GM12878 (cell line): Measurements from ENCODE around the gene ITK. TPM values are rescaled to one million over a fixed set of nuclear protein-coding genes. Genes with fewer than 3 reads are reported as not detected.

Source experiments
- ATAC-seq: fragments of 200-7000 bp; cut with Tn5 transposase; 3 replicates; pipeline ENCODE4 v1.9.1; 2020; ENCODE audit warnings: mild to moderate bottlenecking, moderate library complexity
- BruUV-seq: library from RNA; stranded (reverse); fragments of 400-500 nt; replicated peaks from 2 replicates; lab custom pipeline; 2021; lab: Mats Ljungman, UMichigan
- CTCF ChIA-PET: fragments of 300-600 bp; sonication (Branson Sonifier 250); formaldehyde crosslinking; extraction: SDS; loops from one replicate; lab custom pipeline; 2021; ENCODE audit warnings: inconsistent platforms; lab: Yijun Ruan, JAX
- POLR2A ChIA-PET: fragments of 350-600 bp; formaldehyde crosslinking; extraction: SDS; loops from one replicate; lab custom pipeline; 2021; ENCODE audit warnings: inconsistent platforms; lab: Charles Lee
- RAD21 ChIA-PET: fragments of 300-600 bp; sonication (Branson Sonifier 250); formaldehyde crosslinking; loops from one replicate; lab custom pipeline; 2023; ENCODE audit warnings: antibody characterized with exemption; ENCODE audit not compliant: unreplicated experiment; lab: Charles Lee
- SMC1A ChIA-PET: fragments of 300-600 bp; sonication (Branson Sonifier 250); formaldehyde crosslinking; loops from one replicate; lab custom pipeline; 2023; ENCODE audit not compliant: unreplicated experiment, uncharacterized antibody; lab: Charles Lee
- DNase-seq: peaks from one replicate; pipeline ENCODE4 v3.0.0-alpha.2; 2011; ENCODE audit warnings: low read depth, low spot score
- FAIRE-seq: peaks from 3 replicates; lab custom pipeline; 2011; peaks lifted over from hg19 to GRCh38; lab: Jason Lieb, UNC
- H2AFZ ChIP-seq: 2 replicates; pipeline ENCODE4 v1.6.0; 2011; ENCODE audit warnings: low read depth, low read length, control low read depth; ENCODE audit not compliant: control insufficient read depth
- H3K27ac ChIP-seq: 2 replicates; pipeline ENCODE4 v1.5.1; 2011; ENCODE audit warnings: control low read depth; ENCODE audit not compliant: control insufficient read depth, insufficient read depth
- H3K27me3 ChIP-seq, 2 experiments: replicated peaks in 1 of 2; 2 replicates each; pipeline versions ENCODE4 v1.6.0 to v1.6.1; 2011; ENCODE audit warnings: low read length in 1 of 2; ENCODE audit not compliant: control insufficient read depth in 2 of 2, insufficient read depth in 2 of 2
- H3K36me3 ChIP-seq, 2 experiments: 2 replicates each; pipeline ENCODE4 v1.5.1; 2011; ENCODE audit warnings: low read length in 1 of 2; ENCODE audit not compliant: control insufficient read depth in 2 of 2, insufficient read depth in 2 of 2
- H3K4me1 ChIP-seq: 2 replicates; pipeline ENCODE4 v1.6.1; 2011; ENCODE audit warnings: mild to moderate bottlenecking, low read length, moderate library complexity, mixed read lengths; ENCODE audit not compliant: control insufficient read depth, insufficient read depth
- H3K4me2 ChIP-seq: 2 replicates; pipeline ENCODE4 v1.6.0; 2011; ENCODE audit warnings: control low read depth; ENCODE audit not compliant: control insufficient read depth, insufficient read depth
- H3K4me3 ChIP-seq: fragments of 200-600 bp; sonication (generic); 2 replicates; pipeline ENCODE4 v1.5.1; 2016
- H3K79me2 ChIP-seq: 2 replicates; pipeline ENCODE4 v1.6.0; 2011; ENCODE audit warnings: low read length; ENCODE audit not compliant: control insufficient read depth, insufficient read depth
- H3K9ac ChIP-seq: 2 replicates; pipeline ENCODE4 v1.8.0; 2011; ENCODE audit warnings: low read length, control low read depth, mixed read lengths; ENCODE audit not compliant: control insufficient read depth, insufficient read depth
- H3K9me3 ChIP-seq: replicated peaks from 3 replicates; pipeline ENCODE4 v1.5.1; 2011; ENCODE audit warnings: mild to moderate bottlenecking, low read length; ENCODE audit not compliant: control insufficient read depth, insufficient read depth
- H4K20me1 ChIP-seq: 2 replicates; pipeline ENCODE4 v1.6.0; 2011; ENCODE audit not compliant: control insufficient read depth, insufficient read depth
- KLF5 ChIP-seq: fragments of 450-650 bp; IDR thresholded peaks from 2 replicates; pipeline ENCODE4 v1.6.1; 2014; ENCODE audit warnings: mild to moderate bottlenecking; ENCODE audit not compliant: partially characterized antibody
- MLLT1 ChIP-seq: fragments of 450-650 bp; IDR thresholded peaks from 2 replicates; pipeline ENCODE4 v1.6.1; 2016; ENCODE audit warnings: mild to moderate bottlenecking
- NR2F1 ChIP-seq: fragments of 450-650 bp; conservative IDR thresholded peaks from 2 replicates; pipeline ENCODE4 v1.6.1; 2017; ENCODE audit warnings: mild to moderate bottlenecking
- RUNX3 ChIP-seq: IDR thresholded peaks from 2 replicates; pipeline ENCODE4 v1.6.1; 2012; ENCODE audit warnings: low read length, inconsistent platforms
- WGBS: methylation state at CpG from one replicate; pipeline ENCODE4 v1.1.6; 2016; ENCODE audit warnings: low lambda C conversion rate; ENCODE audit not compliant: insufficient replicate concordance, insufficient coverage; ENCODE audit errors: missing lambda C conversion rate; 5-methylcytosine and 5-hydroxymethylcytosine counted together
- in situ Hi-C: fragments of 300-500 bp; cut with MboI; formaldehyde crosslinking; loops from 9 replicates; pipeline ENCODE4 v1.14.3; 2018; ENCODE audit warnings: mixed read lengths
- intact Hi-C: fragments of 100-400 bp; cut with micrococcal nuclease; formaldehyde crosslinking; loops from one replicate; pipeline ENCODE4 v1.14.2; 2022; ENCODE audit not compliant: unreplicated experiment
- polyA plus RNA-seq, 11 experiments: library from polyadenylated mRNA; depleted of rRNA in 4 of 11; unstranded in 6 of 11; stranded (reverse) in 5 of 11; fragments of >200 nt; fragmentation: Nextera tagmentation in 4 of 11; fragmentation: Illumina TruSeq in 1 of 11; extraction: Ambion mirVana in 4 of 11; extraction: Trizol in 1 of 11; gene quantifications; 1 replicate in 1 of 11; 2 replicates in 10 of 11; pipeline versions ENCODE4 v1.2.1 to v1.2.3, GENCODE V29; 2011 to 2016; ENCODE audit warnings: inconsistent platforms in 2 of 11, missing spikeins in 2 of 11, low read depth in 1 of 11
- total RNA-seq, 4 experiments: library from RNA; depleted of rRNA in 3 of 4; stranded (reverse); fragments of >200 nt in 3 of 4; fragmentation: Illumina TruSeq in 1 of 4; extraction: Trizol in 1 of 4; gene quantifications; 2 replicates each; pipeline versions ENCODE4 v1.2.1 to v1.2.3, GENCODE V29; 2013 to 2021
- TF ChIP-seq, protein P1 (sequence below): fragments of 450-650 bp; IDR thresholded peaks from 2 replicates; pipeline ENCODE4 v1.6.1; 2017; ENCODE audit warnings: mild to moderate bottlenecking, moderate library complexity

ITK gene
- total and polyA plus RNA-seq, 10 of the 15 experiments (the other 5 are each of a cell fraction or from before 2014, with no cell fraction given) = 0.05 to 2.4 (median 0.76) TPM

DNA sequence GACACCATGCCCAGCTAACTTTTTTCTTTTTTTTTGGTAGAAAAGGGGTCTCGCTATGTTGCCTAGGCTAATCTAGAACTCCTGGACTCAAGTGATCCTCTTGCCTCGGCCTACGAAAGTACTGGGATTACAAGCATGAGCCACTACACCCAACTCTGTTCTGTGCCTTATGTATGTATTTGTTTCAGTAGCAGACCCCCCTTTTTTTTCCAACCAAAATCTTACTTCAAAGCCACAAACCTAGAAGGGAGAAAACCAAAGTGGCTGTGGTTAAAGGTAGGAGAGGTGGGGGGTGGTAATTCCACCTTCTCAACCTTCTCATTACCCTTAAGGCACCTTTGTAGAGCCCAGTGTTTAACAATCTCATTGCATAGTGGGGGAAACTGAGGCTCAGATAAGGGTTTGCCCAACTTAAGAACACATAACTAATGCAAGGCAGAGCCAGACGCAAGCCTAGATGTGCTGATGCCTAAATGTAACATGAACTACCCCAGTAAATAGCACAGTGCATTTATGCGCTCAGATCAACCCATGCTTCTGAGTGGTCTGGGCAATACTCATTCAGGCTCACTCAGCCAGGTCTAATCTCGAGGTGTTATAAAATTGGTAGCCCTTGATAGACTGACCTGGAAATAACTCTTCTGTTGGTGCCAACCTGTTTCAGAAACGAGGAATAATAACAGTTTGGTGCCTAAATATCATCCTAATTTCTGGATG lies 33.0 kb downstream of the ITK start:
- intact Hi-C loops = loop anchor here (2.0 kb wide), 1 partner anchor 41 kb away; no protein-coding TSS in a partner anchor

DNA sequence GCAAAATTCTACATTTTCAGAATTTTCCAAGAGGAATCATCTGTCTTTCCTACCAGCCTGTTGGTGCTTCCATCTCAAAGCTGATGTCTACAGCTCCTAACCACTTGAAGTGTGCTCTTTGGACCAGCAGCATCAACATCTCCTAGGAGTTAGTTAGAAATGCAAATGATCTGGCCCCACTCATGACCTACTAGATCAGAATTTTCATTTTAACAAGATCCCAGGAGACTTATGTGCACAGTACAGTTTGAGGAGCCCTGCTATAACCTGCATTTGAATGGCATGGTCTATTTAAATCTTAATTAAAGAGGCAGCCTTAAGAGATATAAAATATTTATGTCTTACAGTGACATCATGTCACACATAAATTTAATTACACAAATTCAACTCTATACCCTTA lies 33.8 kb downstream of the ITK start:
- DNase-seq = no peak
- in situ Hi-C loops = no loop called here
- BruUV-seq = no TSS peak
- ChIA-PET POLR2A (interaction anchor here (1.1 to 3.2 kb wide), 5 partner anchors 9 to 311 kb away, joined by 3 to 15 read pairs (median 5); no protein-coding TSS in a partner anchor), SMC1A (interaction anchor here (1.0 to 5.0 kb wide), 12 partner anchors 9 to 71 kb away, joined by 3 to 45 read pairs (median 6); partner anchors contain the start of genes ITK and MED7), CTCF (interaction anchor here (0.8 to 6.3 kb wide), 5 partner anchors 8 to 47 kb away, joined by 3 to 53 read pairs (median 7); no protein-coding TSS in a partner anchor), RAD21 (interaction anchor here (1.0 to 4.9 kb wide), 9 partner anchors 8 to 65 kb away, joined by 3 to 52 read pairs (median 22); no protein-coding TSS in a partner anchor)
- Histone ChIP-seq H3K9me3 (no peaks in the 10 kb centered on the region; the same call in 2 of the 3 replicates), H2AFZ (no peak overlapping the region; the same call in 1 of the 2 replicates), H3K4me2 (peak overlapping the region; percentile 24), H3K36me3 (no peaks in the 10 kb centered on the region), H3K27me3 (no peaks in the 10 kb centered on the region), H3K9ac (no peak overlapping the region), H3K79me2 (no peaks in the 10 kb centered on the region), H3K4me3 (no peak overlapping the region), H3K27ac (no peak overlapping the region; the same call in 1 of the 2 replicates), H4K20me1 (no peaks in the 10 kb centered on the region), H3K4me1 (peaks cover 49% of the 10 kb centered on the region)
- FAIRE-seq = no peak
- peak; percentile 46 for ATAC-seq
- intact Hi-C loops = loop anchor here (2.0 kb wide), 1 partner anchor 42 kb away; no protein-coding TSS in a partner anchor
- TF ChIP-seq NR2F1 (peak; percentile 27; the same call in 1 of the 2 replicates), MLLT1 (no peak)
- TF ChIP-seq, protein P1, sequence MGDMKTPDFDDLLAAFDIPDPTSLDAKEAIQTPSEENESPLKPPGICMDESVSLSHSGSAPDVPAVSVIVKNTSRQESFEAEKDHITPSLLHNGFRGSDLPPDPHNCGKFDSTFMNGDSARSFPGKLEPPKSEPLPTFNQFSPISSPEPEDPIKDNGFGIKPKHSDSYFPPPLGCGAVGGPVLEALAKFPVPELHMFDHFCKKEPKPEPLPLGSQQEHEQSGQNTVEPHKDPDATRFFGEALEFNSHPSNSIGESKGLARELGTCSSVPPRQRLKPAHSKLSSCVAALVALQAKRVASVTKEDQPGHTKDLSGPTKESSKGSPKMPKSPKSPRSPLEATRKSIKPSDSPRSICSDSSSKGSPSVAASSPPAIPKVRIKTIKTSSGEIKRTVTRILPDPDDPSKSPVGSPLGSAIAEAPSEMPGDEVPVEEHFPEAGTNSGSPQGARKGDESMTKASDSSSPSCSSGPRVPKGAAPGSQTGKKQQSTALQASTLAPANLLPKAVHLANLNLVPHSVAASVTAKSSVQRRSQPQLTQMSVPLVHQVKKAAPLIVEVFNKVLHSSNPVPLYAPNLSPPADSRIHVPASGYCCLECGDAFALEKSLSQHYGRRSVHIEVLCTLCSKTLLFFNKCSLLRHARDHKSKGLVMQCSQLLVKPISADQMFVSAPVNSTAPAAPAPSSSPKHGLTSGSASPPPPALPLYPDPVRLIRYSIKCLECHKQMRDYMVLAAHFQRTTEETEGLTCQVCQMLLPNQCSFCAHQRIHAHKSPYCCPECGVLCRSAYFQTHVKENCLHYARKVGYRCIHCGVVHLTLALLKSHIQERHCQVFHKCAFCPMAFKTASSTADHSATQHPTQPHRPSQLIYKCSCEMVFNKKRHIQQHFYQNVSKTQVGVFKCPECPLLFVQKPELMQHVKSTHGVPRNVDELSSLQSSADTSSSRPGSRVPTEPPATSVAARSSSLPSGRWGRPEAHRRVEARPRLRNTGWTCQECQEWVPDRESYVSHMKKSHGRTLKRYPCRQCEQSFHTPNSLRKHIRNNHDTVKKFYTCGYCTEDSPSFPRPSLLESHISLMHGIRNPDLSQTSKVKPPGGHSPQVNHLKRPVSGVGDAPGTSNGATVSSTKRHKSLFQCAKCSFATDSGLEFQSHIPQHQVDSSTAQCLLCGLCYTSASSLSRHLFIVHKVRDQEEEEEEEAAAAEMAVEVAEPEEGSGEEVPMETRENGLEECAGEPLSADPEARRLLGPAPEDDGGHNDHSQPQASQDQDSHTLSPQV = no peak

More for the DNA sequence above, 33.0 kb downstream of the ITK start:
- in situ Hi-C loops = no loop called here
- Histone ChIP-seq H3K9ac (no peak overlapping the region), H3K36me3 (no peaks in the 10 kb centered on the region), H3K79me2 (no peaks in the 10 kb centered on the region), H3K4me1 (peaks cover 46% of the 10 kb centered on the region), H3K27ac (no peak overlapping the region), H4K20me1 (no peaks in the 10 kb centered on the region), H3K4me3 (no peak overlapping the region), H3K9me3 (no peaks in the 10 kb centered on the region; the same call in 2 of the 3 replicates), H3K4me2 (peak overlapping the region; percentile 24; the same call in 1 of the 2 replicates), H2AFZ (no peak overlapping the region), H3K27me3 (no peaks in the 10 kb centered on the region)
- WGBS = 79% methylated on average over 7 of the region's 7 CpGs
- FAIRE-seq (no peak), DNase-seq (no peak), ATAC-seq (no peak)
- CTCF ChIA-PET = interaction anchor here (1.5 to 6.3 kb wide), 4 partner anchors 9 to 46 kb away, joined by 4 to 53 read pairs (median 8); no protein-coding TSS in a partner anchor
- POLR2A ChIA-PET = interaction anchor here (1.7 to 3.2 kb wide), 2 partner anchors 16 to 41 kb away, joined by 6 to 15 read pairs; no protein-coding TSS in a partner anchor
- BruUV-seq = no TSS peak
- RAD21 ChIA-PET = interaction anchor here (1.0 to 4.9 kb wide), 8 partner anchors 12 to 64 kb away, joined by 4 to 52 read pairs (median 23); no protein-coding TSS in a partner anchor
- TF ChIP-seq KLF5 = no peak
- peak; percentile 57 for TF ChIP-seq RUNX3
- SMC1A ChIA-PET = interaction anchor here (0.8 to 5.0 kb wide), 14 partner anchors 9 to 71 kb away, joined by 3 to 45 read pairs (median 4); partner anchors contain the start of genes ITK and MED7
